ENCODE data around the gene TNS3. TPM values are rescaled to one million over a fixed set of nuclear protein-coding genes. Genes with fewer than 3 reads are reported as not detected.

TNS3 gene
- total and polyA plus RNA-seq, 10 of the 15 experiments (the other 5 are each of a cell fraction or from before 2014, with no cell fraction given) = 0.27 to 2.7 (median 0.79) TPM

DNA sequence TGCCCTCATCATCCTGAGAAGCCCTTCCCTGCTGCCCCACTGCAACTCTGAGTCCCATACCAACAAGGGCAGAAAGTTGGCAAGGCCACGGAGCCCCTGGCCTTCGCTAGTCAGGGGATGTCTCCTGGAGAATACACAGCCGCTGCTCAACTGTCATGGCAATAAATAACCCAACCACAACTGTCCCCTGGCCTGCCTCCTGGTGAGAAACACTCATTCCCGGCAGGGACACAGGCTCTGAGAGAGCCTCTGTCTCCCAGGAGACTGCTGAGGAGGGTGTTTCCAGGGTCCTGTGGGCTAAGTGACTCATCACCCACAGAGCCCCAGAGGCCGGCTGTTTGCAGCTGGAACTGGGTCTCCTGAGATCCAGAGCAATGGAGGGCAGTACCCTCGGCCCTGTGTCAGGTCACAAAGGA is 354.1 kb downstream of the TNS3 start (continued):
- TF ChIP-seq MTA2 (IDR thresholded peaks at IDR 0.05; ENCODE audit: low read depth) (peak; percentile 49; the same call in 1 of the 2 replicates), DPF2 (IDR thresholded peaks at IDR 0.05) (peak; percentile 83; the same call in 1 of the 2 replicates), PAX5 (IDR thresholded peaks at IDR 0.05; ENCODE audit: borderline replicate concordance, low read depth, low read length) (peak; percentile 43; the same call in 1 of the 2 replicates), TCF12 (IDR thresholded peaks at IDR 0.05; ENCODE audit: low read depth, low read length) (peak; percentile 90), MEF2B (IDR thresholded peaks at IDR 0.05; ENCODE audit: partially characterized antibody, poor library complexity, severe bottlenecking) (peak; percentile 92), NR2F1 (conservative IDR thresholded peaks at IDR 0.05) (no peak; the same call in 1 of the 2 replicates), STAT3 (IDR thresholded peaks at IDR 0.05; ENCODE audit: low read depth, low read length) (no peak), EZH2 (IDR thresholded peaks at IDR 0.05; ENCODE audit: borderline replicate concordance, control insufficient read depth, low read depth, low read length) (no peak), JUND (IDR thresholded peaks at IDR 0.05; ENCODE audit: low read depth, low read length) (no peak; the same call in 1 of the 2 replicates)
- TF ChIP-seq, protein P1, sequence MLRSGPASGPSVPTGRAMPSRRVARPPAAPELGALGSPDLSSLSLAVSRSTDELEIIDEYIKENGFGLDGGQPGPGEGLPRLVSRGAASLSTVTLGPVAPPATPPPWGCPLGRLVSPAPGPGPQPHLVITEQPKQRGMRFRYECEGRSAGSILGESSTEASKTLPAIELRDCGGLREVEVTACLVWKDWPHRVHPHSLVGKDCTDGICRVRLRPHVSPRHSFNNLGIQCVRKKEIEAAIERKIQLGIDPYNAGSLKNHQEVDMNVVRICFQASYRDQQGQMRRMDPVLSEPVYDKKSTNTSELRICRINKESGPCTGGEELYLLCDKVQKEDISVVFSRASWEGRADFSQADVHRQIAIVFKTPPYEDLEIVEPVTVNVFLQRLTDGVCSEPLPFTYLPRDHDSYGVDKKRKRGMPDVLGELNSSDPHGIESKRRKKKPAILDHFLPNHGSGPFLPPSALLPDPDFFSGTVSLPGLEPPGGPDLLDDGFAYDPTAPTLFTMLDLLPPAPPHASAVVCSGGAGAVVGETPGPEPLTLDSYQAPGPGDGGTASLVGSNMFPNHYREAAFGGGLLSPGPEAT (IDR thresholded peaks at IDR 0.05; ENCODE audit: low read depth) = peak; percentile 45; the same call in 1 of the 2 replicates
- TF ChIP-seq, protein P2, sequence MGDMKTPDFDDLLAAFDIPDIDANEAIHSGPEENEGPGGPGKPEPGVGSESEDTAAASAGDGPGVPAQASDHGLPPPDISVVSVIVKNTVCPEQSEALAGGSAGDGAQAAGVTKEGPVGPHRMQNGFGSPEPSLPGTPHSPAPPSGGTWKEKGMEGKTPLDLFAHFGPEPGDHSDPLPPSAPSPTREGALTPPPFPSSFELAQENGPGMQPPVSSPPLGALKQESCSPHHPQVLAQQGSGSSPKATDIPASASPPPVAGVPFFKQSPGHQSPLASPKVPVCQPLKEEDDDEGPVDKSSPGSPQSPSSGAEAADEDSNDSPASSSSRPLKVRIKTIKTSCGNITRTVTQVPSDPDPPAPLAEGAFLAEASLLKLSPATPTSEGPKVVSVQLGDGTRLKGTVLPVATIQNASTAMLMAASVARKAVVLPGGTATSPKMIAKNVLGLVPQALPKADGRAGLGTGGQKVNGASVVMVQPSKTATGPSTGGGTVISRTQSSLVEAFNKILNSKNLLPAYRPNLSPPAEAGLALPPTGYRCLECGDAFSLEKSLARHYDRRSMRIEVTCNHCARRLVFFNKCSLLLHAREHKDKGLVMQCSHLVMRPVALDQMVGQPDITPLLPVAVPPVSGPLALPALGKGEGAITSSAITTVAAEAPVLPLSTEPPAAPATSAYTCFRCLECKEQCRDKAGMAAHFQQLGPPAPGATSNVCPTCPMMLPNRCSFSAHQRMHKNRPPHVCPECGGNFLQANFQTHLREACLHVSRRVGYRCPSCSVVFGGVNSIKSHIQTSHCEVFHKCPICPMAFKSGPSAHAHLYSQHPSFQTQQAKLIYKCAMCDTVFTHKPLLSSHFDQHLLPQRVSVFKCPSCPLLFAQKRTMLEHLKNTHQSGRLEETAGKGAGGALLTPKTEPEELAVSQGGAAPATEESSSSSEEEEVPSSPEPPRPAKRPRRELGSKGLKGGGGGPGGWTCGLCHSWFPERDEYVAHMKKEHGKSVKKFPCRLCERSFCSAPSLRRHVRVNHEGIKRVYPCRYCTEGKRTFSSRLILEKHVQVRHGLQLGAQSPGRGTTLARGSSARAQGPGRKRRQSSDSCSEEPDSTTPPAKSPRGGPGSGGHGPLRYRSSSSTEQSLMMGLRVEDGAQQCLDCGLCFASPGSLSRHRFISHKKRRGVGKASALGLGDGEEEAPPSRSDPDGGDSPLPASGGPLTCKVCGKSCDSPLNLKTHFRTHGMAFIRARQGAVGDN (IDR thresholded peaks at IDR 0.05) = 0 out of 2 replicates have a peak, but pooled peaks have one; percentile 28

All from GM12878 (cell line).